GM18508 (cell line): ENCODE data around the gene EDEM3.
"Not testable (repeated sequence)": the region's sequence is repeated elsewhere in the genome, so short reads cannot be mapped to it uniquely, and the experiment has no call there.

Experiments used
- ATAC-seq: cut with Tn5 transposase; IDR thresholded peaks from one replicate; pipeline ENCODE4 v1.9.1; 2021; ENCODE audit warnings: moderate number of reproducible peaks; ENCODE audit not compliant: insufficient read depth, unreplicated experiment

EDEM3 gene

DNA sequence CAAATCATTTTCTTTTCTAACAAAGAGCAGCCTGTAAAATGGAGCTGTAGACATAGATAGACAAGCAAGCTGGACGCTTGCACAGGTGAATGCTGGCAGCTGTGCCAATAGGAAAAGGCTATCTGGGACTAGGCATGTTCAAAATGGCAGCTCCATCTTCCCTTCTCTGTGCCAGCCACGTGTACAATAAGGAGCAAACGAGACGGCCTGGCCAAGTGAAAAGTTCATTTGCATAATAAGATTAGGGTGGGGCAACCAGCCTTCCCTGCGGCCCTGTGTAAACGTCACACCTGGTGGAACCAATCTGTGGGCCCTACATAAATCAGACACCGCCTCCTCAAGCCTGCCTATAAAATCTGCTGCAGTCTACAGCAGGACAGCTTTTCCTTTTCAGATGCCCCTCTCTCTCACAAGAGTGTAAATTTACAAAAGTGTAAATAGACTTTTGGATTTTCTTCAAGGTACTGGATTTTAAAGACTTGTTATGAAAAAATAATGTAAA is 16.6 kb upstream of the EDEM3 start:
- ATAC-seq, result no peak

DNA sequence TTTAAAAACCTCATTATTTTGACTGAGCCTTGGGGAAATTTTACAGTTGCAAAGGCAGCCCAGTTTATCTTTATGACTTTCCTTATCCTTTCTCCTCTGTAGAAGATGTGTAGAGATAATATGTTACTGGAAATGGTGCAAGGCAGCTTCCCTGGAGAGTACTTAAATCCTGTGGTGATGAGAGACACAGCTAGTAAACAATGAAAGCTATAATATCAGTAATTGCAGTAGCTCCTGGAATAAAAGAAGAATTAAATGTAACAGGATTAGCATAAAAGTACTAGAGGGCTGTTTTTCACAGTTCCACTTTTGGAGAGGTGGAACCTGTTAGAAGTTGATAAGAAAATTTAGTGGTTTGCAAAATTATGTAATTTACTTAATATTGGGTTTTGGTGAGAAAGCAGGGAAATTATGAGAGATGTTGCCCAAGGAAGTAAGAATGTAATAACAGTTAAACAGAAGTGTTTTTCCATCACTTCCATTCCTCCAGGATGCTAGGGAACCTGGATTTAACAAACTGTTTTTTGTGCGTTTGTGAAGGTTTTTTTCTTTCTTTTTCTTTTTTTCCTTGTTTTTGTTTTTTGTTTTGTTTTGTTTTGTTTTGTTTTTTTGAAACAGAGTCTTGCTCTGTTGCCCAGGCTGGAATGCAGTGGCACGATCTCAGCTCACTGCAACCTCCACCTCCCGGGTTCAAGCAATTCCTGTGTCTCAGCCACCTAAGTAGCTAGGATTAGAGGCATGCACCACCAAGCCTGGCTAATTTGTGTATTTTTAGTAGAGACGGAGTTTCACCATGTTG is 15.7 kb upstream of the EDEM3 start:
- no peak for ATAC-seq

DNA sequence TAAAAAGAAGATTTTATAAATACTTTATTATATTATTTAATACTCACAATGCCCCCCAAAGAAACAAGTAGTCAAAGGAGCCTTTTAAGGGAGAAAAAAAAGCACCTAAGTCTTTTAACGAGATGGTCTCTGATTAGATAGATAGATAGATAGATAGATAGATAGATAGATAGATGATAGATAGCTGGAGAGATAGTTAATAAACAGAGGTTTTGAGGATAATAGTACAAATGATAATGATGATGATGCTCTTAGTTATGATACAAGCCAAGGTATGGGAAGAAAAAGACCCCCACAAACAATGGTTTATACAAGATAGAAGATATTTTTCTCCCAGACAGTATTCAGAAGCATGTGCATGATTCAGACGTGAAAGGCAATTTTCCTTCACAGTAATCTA is 14.6 kb upstream of the EDEM3 start:
- ATAC-seq, result no peak

DNA sequence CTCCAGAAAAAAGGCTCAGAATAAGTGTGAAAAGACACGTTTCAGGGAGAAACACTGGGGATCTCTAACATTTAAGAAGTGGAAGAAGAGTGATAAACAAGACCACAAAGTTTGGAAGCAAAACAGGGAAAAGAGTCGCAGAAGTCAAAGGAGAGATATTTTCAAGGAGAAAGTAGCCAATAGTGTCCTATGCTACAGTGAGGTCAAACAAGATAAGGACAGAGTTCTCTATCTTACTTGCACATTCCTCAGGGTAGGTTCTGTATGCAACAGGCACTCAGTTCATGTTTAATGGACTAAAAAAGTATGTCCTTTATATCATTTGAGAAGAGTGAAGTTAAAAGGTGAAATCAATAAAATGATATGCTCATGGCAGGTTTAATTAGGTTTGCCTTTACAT is 13.8 kb upstream of the EDEM3 start:
- no peak for ATAC-seq

DNA sequence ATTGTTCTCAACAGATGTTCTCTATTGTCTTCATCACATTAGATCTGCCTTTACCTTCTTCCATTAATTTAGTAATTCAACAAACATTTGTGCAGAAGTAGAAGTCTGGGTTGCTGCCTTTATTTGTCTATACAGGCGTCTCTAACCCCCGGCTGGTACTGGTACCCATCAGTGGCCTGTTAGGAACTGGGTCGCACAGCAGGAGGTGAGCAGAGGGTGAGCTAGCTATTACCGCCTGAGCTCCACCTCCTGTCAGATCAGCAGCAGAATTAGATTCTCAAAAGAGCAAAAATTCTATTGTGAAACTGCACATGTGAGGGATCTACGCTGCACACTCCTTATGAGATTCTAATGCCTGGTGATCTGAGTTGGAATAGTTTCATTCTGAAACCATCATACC is 12.9 kb upstream of the EDEM3 start:
- ATAC-seq, result no peak

DNA sequence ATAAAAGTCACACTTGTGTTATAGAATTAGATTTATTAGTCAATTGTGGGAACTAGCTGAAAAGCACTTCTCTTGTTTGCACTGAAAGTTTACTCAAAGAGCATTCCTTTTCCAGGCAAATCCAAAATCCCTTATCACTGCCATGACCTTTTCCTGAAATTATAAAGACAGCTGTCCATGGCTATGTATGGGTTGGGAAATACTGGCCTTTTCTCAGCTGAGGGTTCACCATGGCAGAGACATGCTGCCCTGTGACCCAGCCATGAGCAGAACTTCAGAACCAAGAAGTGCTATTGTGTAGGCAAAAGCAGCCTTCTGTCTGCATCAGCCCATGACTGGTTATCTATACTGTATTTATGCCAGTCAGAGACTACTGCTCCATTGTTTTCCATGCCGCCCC is 9.8 kb upstream of the EDEM3 start:
- ATAC-seq, result no peak

DNA sequence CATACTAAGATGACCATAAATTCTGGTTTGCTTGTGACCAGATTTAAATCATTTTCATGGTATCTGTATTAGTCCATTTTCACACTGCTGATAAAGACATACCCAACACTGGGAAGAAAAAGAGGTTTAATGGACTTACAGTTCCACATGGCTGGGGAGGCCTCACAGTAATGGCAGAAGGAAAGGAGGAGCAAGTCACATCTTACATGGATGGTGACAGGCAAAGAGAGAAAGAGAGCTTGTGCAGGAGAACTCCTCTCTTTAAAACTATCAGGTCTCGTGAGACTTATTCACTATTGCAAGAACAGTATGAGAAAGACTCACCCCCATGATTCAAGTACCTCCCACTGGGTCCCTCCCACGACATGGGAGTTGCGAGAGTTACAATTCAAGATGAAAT is 8.9 kb upstream of the EDEM3 start:
- ATAC-seq, result not testable (repeated sequence)

DNA sequence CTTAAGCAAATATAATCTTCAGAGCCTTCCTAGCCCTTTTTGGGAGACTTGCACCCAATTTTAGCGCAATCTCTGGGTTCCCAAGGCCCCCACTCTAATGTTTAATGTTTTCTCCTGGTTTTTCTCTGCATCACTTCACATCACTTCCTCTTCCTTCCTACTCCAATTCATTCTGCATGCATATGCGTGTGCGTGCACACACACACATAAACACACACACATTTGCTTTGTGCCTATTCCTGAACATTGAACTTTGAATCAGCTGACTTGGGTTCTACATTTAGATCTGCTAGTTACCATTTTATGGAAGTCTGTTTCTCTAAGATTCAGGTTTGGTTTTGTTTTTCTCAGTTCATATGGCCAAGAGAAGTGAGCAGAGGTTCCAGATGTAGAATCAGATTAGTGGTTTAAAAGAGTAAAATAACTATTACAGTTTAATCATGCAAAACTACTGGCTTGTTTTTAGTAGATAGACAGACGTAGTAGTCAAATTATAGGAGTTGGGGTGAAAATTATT is 7.4 kb upstream of the EDEM3 start:
- no peak for ATAC-seq

DNA sequence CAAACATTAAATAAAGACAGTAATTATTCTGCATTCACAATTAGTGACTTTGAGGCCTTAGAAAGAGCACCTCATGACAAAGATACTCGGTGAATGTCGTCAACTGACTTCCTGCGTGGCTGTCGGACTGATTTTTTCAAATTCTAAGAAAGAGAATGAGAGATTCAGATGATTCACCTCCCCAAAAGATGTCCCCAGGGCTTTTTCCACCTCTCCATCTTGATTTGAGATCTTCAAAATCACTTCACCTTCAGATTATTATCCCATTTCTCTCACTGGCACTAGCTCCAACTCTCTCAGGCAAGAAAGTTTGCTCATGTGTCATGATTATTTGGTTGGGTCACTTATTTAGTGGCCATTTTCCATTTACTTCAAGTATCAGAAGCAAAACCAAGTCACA is 5.0 kb upstream of the EDEM3 start:
- no peak for ATAC-seq

DNA sequence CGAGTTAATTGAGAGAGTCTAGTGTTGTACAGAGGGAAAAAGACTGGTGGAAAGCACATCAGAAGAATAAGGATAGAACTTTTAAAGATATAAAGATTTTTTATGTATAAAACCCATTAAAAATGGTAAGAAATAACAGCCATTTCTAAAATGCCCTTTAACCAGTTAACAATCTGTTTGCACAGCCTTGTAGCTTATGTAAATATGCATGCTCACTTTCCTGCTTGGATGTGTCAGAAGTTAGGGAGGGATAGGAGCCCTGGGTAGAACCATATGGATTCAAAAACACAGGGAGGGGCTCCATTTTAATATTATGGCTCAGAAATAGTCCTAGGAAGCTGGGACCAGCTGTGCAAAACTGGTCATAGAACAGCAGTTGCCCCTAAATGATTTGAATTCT is 4.5 kb upstream of the EDEM3 start:
- ATAC-seq, result no peak

DNA sequence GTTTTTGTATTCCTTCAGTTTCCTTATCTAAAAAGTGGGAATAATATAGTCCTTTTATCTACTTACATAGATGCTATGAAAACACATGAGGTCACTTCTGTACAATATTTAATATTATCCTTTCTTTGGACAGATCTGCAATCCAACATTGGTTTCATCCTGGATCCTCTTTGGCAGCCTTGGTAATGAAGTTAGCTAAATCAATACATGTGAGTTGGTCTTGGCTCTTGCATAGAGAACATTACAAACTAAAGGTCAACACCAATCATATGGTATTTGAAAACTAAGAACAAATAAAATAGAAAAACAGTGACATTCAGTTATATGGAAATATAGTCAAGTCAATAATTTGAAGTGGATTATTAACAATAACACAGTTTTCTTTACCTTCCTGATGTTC is 3.2 kb upstream of the EDEM3 start:
- no peak for ATAC-seq

DNA sequence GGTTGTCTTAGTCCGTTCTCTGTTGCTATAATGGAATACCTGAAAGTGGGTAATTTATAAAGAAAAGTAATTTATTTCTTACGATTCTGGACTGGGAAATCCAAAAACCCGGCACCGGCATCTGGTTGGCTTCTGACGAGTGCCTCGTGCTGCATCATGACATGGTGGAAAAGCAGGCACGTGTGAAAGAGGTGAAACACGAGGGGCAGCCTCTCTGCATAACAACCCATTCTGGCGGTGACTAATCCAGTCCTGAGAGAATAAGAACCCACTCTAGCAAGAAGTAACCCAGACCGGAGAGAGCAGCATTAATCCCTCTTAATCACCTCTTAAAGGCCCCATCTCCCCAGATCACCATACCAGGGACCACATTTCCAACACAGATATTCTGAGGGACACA is 2.7 kb upstream of the EDEM3 start:
- ATAC-seq, result no peak

DNA sequence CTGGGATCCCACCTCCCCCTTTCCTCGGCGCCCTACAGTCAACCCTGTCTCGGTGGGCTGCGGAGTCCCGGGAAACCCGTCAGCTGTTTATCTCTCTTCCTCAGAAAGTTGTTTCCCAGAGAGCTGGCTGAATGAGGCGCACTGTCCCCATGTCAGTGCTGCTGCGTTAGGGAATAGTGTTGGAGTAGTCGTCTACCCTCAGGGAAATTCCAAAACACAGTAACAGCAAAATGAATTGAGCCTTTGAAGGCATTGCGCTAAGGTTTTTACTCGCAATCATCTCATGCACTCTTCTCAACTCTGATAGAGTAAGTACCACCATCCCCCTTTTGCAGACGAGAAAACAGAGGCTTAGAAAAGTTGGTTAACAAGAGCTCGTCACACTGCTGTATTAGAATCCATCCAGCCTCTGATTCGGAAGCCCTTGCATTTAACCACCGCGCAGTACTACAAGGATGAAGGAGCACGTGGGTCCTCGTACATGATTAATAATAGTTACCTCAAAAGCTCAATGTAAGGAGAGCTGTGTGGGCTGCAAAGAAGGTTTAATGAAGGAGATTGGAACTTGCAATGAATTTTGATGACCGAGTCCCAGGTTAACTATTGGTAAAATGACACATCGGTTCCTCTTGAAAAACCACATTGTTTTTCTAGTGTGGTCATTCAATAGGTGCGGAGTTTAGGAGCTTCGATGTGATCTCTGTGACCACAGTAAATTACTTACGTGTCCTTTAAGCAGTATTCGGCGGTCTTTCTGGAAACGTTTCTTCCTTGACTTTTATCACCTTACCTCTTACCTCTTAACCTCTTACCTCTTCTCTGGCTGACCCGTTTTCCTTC is 788 bp upstream of the EDEM3 start:
- ATAC-seq, result peak; percentile 1

DNA sequence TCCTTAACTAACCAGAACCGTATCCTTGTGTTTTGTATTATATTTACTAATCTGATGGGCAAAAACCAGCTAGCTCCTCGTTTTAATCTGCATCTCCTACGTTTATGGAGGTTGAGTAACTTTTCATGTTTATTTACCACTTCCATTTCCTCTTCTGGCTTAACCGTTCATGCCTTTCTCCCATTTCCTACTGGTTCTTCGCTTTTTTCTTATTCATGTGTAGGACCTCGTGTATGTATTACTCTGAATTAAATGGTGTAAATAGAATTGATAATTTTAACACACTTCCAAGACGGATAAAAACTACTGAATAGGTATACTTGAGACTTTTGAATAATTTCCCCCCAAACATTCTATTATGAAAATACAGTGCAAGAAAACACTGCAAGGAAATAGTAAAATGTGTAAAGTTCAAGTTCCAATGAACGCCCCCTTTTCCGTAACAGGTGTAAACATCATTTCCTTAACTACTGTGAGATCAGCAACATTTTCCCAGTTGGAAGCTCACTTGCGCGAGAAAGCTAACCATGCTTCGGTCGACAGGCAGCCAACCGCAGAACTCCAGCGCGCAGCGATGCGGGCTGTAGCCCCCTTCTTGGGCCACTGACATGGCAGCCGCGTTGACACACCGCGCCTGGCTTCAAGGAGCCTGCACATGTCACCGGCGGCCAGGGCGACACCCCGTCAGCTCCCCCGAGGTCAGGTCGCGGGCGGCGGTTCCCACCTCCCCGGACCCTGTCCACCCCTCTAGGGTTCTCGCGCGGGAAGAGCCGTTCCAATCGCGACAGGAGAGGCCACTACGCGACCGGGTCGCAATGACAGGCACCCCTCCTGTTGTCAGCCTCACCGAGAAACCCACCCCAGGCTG is 816 bp downstream of the EDEM3 start:
- no peak for ATAC-seq

DNA sequence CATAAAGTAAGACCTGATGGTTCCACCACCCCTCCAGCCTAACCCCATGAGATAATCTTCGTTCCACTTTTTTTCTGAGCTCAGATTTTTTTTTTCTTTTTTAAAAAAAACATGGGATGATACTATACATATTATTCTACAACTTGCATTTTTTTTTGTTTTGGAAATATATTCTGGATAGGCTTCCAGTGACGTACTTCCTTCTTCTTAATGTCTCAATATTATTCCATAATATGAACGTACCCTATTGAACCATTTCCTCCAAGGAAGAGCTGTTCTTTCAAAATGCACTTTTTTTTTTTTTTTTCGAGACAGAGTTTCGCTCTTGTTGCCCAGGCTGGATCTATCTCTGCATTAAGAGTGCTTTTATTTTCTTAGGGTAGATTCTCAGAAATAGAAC is 1.5 kb downstream of the EDEM3 start:
- ATAC-seq, result no peak

DNA sequence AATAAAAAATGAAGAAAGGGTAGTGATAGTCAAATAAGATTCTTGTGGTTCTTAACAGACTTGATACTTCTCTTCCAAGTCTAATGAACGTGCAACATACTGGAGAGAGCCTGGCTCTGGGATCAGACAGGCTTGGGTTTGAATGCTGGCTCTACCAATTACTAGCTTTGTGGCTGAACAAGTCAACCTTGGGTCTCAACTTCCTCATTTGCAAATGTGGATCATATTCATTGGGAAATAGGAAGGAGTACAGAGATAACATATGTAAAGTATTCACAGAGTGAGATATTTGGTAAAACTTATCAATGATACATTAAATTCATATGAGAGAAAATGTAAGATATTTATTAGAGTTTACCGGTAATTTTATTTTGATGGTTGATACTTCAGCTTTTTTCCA is 2.0 kb downstream of the EDEM3 start:
- no peak for ATAC-seq

DNA sequence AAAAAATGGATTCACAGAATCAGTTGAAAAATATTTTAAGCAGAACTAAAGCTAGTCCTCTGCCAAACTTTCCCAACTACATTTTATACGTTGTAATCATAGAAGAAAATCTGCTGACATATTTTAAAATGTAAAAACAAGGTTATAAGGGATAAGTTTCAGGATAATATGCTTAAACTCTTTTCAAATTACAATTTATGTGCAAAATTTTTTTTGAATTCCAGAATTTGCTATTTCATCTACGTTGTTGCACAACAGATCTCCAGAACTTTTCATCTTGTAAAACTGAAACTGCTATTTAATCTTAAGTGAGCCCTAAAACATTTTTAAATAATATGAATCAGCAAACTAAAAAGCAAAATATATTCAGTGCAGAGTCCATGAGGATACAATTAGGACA is 5.9 kb downstream of the EDEM3 start:
- ATAC-seq, result no peak

DNA sequence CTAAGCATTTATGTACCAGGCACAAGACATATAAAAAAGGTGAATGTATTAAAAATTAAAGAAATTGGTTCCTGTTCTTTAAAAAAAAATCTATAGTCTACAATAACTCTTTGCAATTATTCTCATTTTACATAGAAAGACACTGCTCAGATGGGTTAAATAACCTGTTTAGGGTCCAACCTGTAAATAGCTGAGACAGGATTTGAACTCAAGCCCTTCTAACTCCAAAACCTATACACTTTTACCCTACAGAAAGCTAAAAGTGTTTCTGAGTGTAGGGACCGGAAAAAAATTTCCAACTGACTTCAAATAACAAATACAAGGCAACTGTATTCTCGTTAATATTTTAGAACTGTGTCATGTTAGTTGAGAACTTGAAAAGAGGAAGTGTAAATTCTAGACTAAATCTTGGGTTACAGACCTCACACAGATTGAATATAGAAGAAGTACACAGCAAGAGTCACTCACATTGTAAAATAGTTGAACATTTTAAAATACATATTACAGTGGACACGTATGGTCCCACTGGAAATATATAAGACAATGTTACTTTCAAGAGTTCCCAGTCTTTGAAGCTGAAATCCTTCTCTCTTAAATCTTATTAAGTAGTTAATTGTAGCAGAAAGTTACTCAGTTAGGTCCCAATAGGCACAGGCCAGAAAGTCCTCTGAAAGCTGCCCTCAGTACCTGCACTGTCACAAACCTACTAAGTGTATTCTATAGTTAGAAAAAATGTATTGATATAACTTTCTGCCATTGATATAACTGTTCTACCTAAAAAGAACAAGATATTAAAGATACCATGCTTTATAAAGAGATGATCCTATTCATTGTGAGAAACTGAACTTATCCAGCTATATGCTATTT is 7.3 kb downstream of the EDEM3 start:
- peak; percentile 57 for ATAC-seq

DNA sequence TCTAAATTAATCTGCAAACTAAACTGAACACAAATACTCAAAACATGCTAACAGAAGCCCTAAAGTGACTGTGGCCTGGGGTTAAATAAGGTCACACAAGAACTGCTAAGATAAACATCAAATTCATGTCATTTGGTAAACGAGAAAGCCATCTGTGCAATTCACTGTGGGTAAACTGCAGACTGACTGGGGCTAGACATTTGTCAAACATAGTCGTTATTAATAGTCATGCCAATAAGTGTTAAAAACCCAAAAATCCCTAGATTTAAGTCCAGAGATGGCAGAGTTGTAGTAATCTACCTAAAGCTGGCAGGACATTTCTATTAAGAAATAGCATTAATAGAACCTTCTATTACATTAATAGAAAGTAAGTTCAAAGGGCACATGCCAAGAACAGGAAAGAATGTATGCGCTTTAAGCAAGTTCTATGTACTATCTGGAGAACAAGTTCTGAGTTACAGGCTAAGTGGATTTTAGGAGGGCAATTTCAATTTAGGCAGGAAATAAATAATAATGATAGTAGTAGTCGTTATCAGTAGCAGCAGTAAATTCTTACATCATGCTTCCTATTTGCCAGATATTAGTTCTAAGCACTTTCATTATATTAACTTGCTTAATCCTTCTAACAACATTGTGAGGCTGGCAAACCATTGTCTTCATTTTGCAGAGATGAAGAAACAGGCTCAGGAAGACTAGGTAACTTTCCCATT is 8.6 kb downstream of the EDEM3 start:
- no peak for ATAC-seq
